ENCODE data around the gene ARHGAP44. TPM values are rescaled to one million over a fixed set of nuclear protein-coding genes. Genes with fewer than 3 reads are reported as not detected.

Gene ARHGAP44
- total RNA-seq, 1 experiment from 2014 or later, result 9.9 TPM

DNA sequence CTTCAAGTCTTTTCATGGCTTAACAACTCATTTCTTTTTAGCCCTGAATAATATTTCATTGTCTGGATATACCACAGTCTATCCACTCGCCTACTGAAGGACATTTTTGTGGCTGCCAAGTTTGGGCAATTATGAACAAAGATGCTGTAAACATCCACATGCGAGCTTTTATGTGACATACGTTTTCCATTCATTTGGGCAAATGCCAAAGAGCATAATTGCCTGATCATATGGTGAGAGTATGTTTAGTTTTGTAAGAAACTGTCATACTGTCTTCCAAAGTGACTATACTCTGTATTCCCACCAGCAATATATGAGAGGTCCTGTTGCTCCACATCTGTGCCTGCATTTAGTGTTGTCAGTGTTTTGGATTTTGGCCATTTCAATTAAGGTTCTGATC, 147.2 kb downstream of the ARHGAP44 start:
- no peaks in the 10 kb centered on the region for H3K79me2 ChIP-seq (ENCODE audit: insufficient read depth, low read length)
- H3K4me1 Mint-ChIP-seq, result no peaks in the 10 kb centered on the region
- no peak overlapping the region for H2AFZ ChIP-seq (ENCODE audit: low read length)
- H3T11ph ChIP-seq (ENCODE audit: low read length), result no peak overlapping the region
- H3K56ac ChIP-seq (ENCODE audit: insufficient read length, low read depth, low read length), result no peak overlapping the region
- no peak overlapping the region for H3K4me3 Mint-ChIP-seq
- H3K36me3 Mint-ChIP-seq (ENCODE audit: insufficient read depth in 1 of 3, low read depth in 3 of 3), result peaks cover 18 to 53% (median 28%) of the 10 kb centered on the region in 3 experiments
- H3K18ac ChIP-seq (ENCODE audit: insufficient read length, low read depth, low read length), result no peak overlapping the region
- H2BK15ac ChIP-seq (ENCODE audit: low read depth, low read length), result no peak overlapping the region
- no peak overlapping the region for H4K5ac ChIP-seq (ENCODE audit: insufficient read length, low read depth, low read length)
- TF ChIP-seq CTCF (conservative IDR thresholded peaks at IDR 0.05), result no peak
- no peak overlapping the region for H3K27ac ChIP-seq (ENCODE audit: insufficient read length, low read depth, low read length)
- no peaks in the 10 kb centered on the region for H4K20me1 ChIP-seq (ENCODE audit: control insufficient read depth, insufficient read depth, insufficient read length)
- H2BK20ac ChIP-seq (ENCODE audit: low read depth, low read length, poor library complexity, severe bottlenecking), result no peak overlapping the region
- no peak overlapping the region for H3K14ac ChIP-seq (ENCODE audit: insufficient read depth, low read length)
- no peak overlapping the region for H3K4me2 ChIP-seq (ENCODE audit: insufficient read depth, insufficient read length, low read length)
- H3K23me2 ChIP-seq (ENCODE audit: insufficient read length, low read depth, low read length, poor library complexity, severe bottlenecking), result no peaks in the 10 kb centered on the region
- no peak overlapping the region for H2BK5ac ChIP-seq (ENCODE audit: insufficient read length, low read length)
- H3K4me1 ChIP-seq (ENCODE audit: insufficient read depth, low read length), result no peaks in the 10 kb centered on the region
- no peak for DNase-seq
- no peak overlapping the region for H4K91ac ChIP-seq (ENCODE audit: insufficient read length, low read depth, low read length)
- peaks cover 3 to 4% of the 10 kb centered on the region in 2 experiments; a peak in 4 of 5 replicates for H3K9me3 Mint-ChIP-seq
- H3K4ac ChIP-seq (ENCODE audit: low read depth, low read length), result no peak overlapping the region
- no peak overlapping the region for H2BK12ac ChIP-seq (ENCODE audit: insufficient read length, low read depth, low read length)
- H3K27me3 ChIP-seq (ENCODE audit: insufficient read depth, low read length), result no peaks in the 10 kb centered on the region
- no CpG with 5 or more reads among the region's 3 CpGs for WGBS (ENCODE audit: extremely low coverage, insufficient read length, low lambda C conversion rate)
- H3K23ac ChIP-seq (ENCODE audit: insufficient read length, low read depth, low read length), result no peak overlapping the region
- no peak overlapping the region for H3K27ac Mint-ChIP-seq
- no peaks in the 10 kb centered on the region for H3K9me3 ChIP-seq (ENCODE audit: control insufficient read depth, low read depth, low read length)
- no peak overlapping the region for H2BK120ac ChIP-seq (ENCODE audit: low read depth, low read length, poor library complexity, severe bottlenecking)
- no peak overlapping the region for H2AK5ac ChIP-seq (ENCODE audit: insufficient read length, low read length)
- H3K27me3 Mint-ChIP-seq (ENCODE audit: low read depth), result no peaks in the 10 kb centered on the region
- H3K9ac ChIP-seq (ENCODE audit: extremely low read depth, insufficient read length, low read length), result no peak overlapping the region
- H3K79me1 ChIP-seq (ENCODE audit: insufficient read depth, low read depth, low read length, poor library complexity, severe bottlenecking), result no peaks in the 10 kb centered on the region
- no peak overlapping the region for H4K8ac ChIP-seq (replicated peaks; ENCODE audit: insufficient read length, low read depth, low read length)
